ENCODE data around the gene MAP3K14. TPM values are rescaled to one million over a fixed set of nuclear protein-coding genes. Genes with fewer than 3 reads are reported as not detected.

The MAP3K14 gene
- total and polyA plus RNA-seq, 2 of the 4 experiments (the other 2 are of a cell fraction): 4.1 to 21.7 TPM

GRCh38 chr17:45364531-45365390 lies 47.9 kb upstream of the MAP3K14 start:
- peak overlapping the region; percentile 13 to 71; a peak in 3 of 4 replicates for H4K8ac ChIP-seq (ENCODE audit: low read depth in 2 of 2, low read length in 2 of 2)
- H3K27me3 ChIP-seq (ENCODE audit: control insufficient read depth, insufficient read depth, low read length): no peaks in the 10 kb centered on the region
- peak overlapping the region; percentile 51; the same call in 1 of the 2 replicates for H2BK20ac ChIP-seq (ENCODE audit: low read depth, low read length)
- peaks cover 2% of the 10 kb centered on the region; the same call in 1 of the 2 replicates for H3K9me3 ChIP-seq (ENCODE audit: control insufficient read depth, insufficient read depth, low read length)
- dilution Hi-C loops (cut with HindIII; ENCODE audit: low sequenced_read_pairs, unreplicated experiment) (no loop called here), intact Hi-C loops (cut with micrococcal nuclease) (no loop called here), in situ Hi-C loops (cut with MboI; ENCODE audit: low sequenced_read_pairs) (no loop called here)
- DNase-seq (peak; percentile 37), ATAC-seq (ENCODE audit: low read depth) (peak; percentile 46)
- TF ChIP-seq USF2 (IDR thresholded peaks at IDR 0.05; ENCODE audit: low read depth, low read length): no peak
- no peak for TF ChIP-seq FOS (IDR thresholded peaks at IDR 0.05; ENCODE audit: low read depth, low read length)
- peak overlapping the region; percentile 51; the same call in 1 of the 2 replicates for H3K18ac ChIP-seq (ENCODE audit: low read depth, low read length)
- peak overlapping the region; percentile 50 for H3K4ac ChIP-seq (ENCODE audit: low read depth, low read length)
- no peak overlapping the region for H3K9ac ChIP-seq (ENCODE audit: low read depth, low read length)
- H2AK5ac ChIP-seq (ENCODE audit: low read depth, low read length): peak overlapping the region; percentile 66
- peak overlapping the region; percentile 76 for H2BK120ac ChIP-seq (ENCODE audit: low read depth, low read length)
- H3K4me2 ChIP-seq (ENCODE audit: low read depth, low read length): no peak overlapping the region
- no peak overlapping the region for H3K14ac ChIP-seq (replicated peaks; ENCODE audit: low read depth, low read length)
- no peak overlapping the region for H3K23ac ChIP-seq (ENCODE audit: low read depth, low read length)
- H2BK5ac ChIP-seq (ENCODE audit: low read depth, low read length, poor library complexity, severe bottlenecking): peak overlapping the region; percentile 4
- H3K36me3 ChIP-seq (ENCODE audit: control insufficient read depth, insufficient read depth, low read length): no peaks in the 10 kb centered on the region
- peak overlapping the region; percentile 75 for H4K5ac ChIP-seq (ENCODE audit: low read depth, low read length)
- BruUV-seq (replicated peaks): no TSS peak
- H4K20me1 ChIP-seq (ENCODE audit: insufficient read depth, low read length): no peaks in the 10 kb centered on the region
- H3K56ac ChIP-seq (ENCODE audit: extremely low read depth, insufficient read depth, low read length): no peak overlapping the region
- ChIA-PET CTCF (interaction anchor here (1.1 kb wide), 1 partner anchor 35 kb away, joined by 3 read pairs; no protein-coding TSS in a partner anchor), POLR2A (ENCODE audit: unreplicated experiment) (interaction anchor here (1.1 kb wide), 1 partner anchor 48 kb away, joined by 3 read pairs; the partner anchor contains the start of gene MAP3K14)
- H3K4me3 ChIP-seq (ENCODE audit: insufficient read depth, low read depth, low read length): no peak overlapping the region
- H2BK15ac ChIP-seq (ENCODE audit: low read depth, low read length): peak overlapping the region; percentile 96; the same call in 2 of the 3 replicates
- H3K4me1 ChIP-seq (ENCODE audit: control insufficient read depth, insufficient read depth, low read length): peaks cover 17% of the 10 kb centered on the region
- peak overlapping the region; percentile 38 for H4K91ac ChIP-seq (ENCODE audit: insufficient read depth, low read depth, low read length)
- H3K27ac ChIP-seq (ENCODE audit: insufficient read depth, low read length): no peak overlapping the region
- H2AFZ ChIP-seq (replicated peaks; ENCODE audit: low read length, poor library complexity): peak overlapping the region; percentile 85
- no peaks in the 10 kb centered on the region for H3K79me1 ChIP-seq (ENCODE audit: low read depth in 1 of 2, low read length in 2 of 2)
- H2AK9ac ChIP-seq (replicated peaks; ENCODE audit: low read depth, low read length, poor library complexity): peak overlapping the region; percentile 87
- 59% methylated on average over 3 of the region's 17 CpGs; no CpG with 5 or more reads in 1 of the 2 experiments for WGBS, 2 experiments (ENCODE audit: extremely low coverage in 2 of 2, insufficient read length in 1 of 2)
- H3K9me1 ChIP-seq (ENCODE audit: insufficient read depth, low read length): peaks cover 6% of the 10 kb centered on the region
